HepG2 (cell line): ENCODE results near the gene PRDX5. TPM values are rescaled to one million over a fixed set of nuclear protein-coding genes. Genes with fewer than 3 reads are reported as not detected.

Source experiments
- ARNT2 ChIP-seq: sonication (generic); formaldehyde crosslinking; IDR thresholded peaks from 2 replicates; pipeline ENCODE4 v1.8.0; 2022; ENCODE audit warnings: mild to moderate bottlenecking, low read depth, missing genetic modification reagents, moderate library complexity
- FOXJ3 ChIP-seq: sonication (generic); formaldehyde crosslinking; IDR thresholded peaks from 2 replicates; pipeline ENCODE4 v1.4.0; 2020; ENCODE audit warnings: missing genetic modification reagents, mild to moderate bottlenecking, borderline replicate concordance
- GABPB1 ChIP-seq: IDR thresholded peaks from 2 replicates; pipeline ENCODE4 v1.6.1; 2016; ENCODE audit warnings: mild to moderate bottlenecking, missing genetic modification reagents, moderate library complexity, missing compliant biosample characterization
- KAT2B ChIP-seq: fragments of 150-350 bp; IDR thresholded peaks from 2 replicates; pipeline ENCODE4 v1.6.1; 2014; ENCODE audit warnings: low read depth, low read length, borderline replicate concordance
- KMT2A ChIP-seq: sonication (generic); formaldehyde crosslinking; IDR thresholded peaks from 2 replicates; pipeline ENCODE4 v1.4.0; 2020; ENCODE audit warnings: missing genetic modification reagents
- MIER3 ChIP-seq: IDR thresholded peaks from 2 replicates; pipeline ENCODE4 v1.6.1; 2016; ENCODE audit warnings: missing compliant biosample characterization, borderline replicate concordance
- NCOA2 ChIP-seq: sonication (generic); formaldehyde crosslinking; IDR thresholded peaks from 2 replicates; pipeline ENCODE4 v1.8.0; 2022; ENCODE audit warnings: inconsistent platforms
- SAP130 ChIP-seq: IDR thresholded peaks from 2 replicates; pipeline ENCODE4 v1.6.1; 2016; ENCODE audit warnings: low read depth
- SMC3 ChIP-seq: IDR thresholded peaks from 2 replicates; pipeline ENCODE4 v1.6.1; 2011; ENCODE audit warnings: low read length, improper control_type of control experiment
- ZBTB7B ChIP-seq: sonication (generic); formaldehyde crosslinking; IDR thresholded peaks from 2 replicates; pipeline ENCODE4 v1.4.0; 2020; ENCODE audit warnings: missing genetic modification reagents
- ZNF225 ChIP-seq: sonication (generic); formaldehyde crosslinking; IDR thresholded peaks from 2 replicates; pipeline ENCODE4 v1.4.0; 2020; ENCODE audit warnings: mild to moderate bottlenecking, missing genetic modification reagents
- ZNF501 ChIP-seq: sonication (generic); formaldehyde crosslinking; IDR thresholded peaks from 2 replicates; pipeline ENCODE4 v1.5.1; 2020; ENCODE audit warnings: mild to moderate bottlenecking, moderate library complexity, missing genetic modification reagents
- ZNF556 ChIP-seq: sonication (generic); formaldehyde crosslinking; IDR thresholded peaks from 2 replicates; pipeline ENCODE4 v1.4.0; 2020; ENCODE audit warnings: mild to moderate bottlenecking, missing genetic modification reagents, borderline replicate concordance
- ZNF703 ChIP-seq: sonication (generic); formaldehyde crosslinking; IDR thresholded peaks from 2 replicates; pipeline ENCODE4 v1.5.1; 2020; ENCODE audit warnings: missing genetic modification reagents, mild to moderate bottlenecking, moderate library complexity, borderline replicate concordance
- ZNF776 ChIP-seq: sonication (generic); formaldehyde crosslinking; IDR thresholded peaks from 2 replicates; pipeline ENCODE4 v1.4.0; 2020; ENCODE audit warnings: mild to moderate bottlenecking, missing genetic modification reagents
- polyA plus RNA-seq, 8 experiments: library from polyadenylated mRNA; depleted of rRNA in 3 of 8; stranded (reverse) in 7 of 8; unstranded in 1 of 8; fragments of >200 nt; fragmentation: Illumina TruSeq in 4 of 8; extraction: Trizol in 4 of 8; gene quantifications; 2 replicates each; pipeline versions ENCODE4 v1.2.1 to v1.2.3, GENCODE V29; 2011 to 2016; ENCODE audit warnings: low read depth in 4 of 8, missing spikeins in 1 of 8, mixed read lengths in 1 of 8; ENCODE audit not compliant: insufficient read depth in 1 of 8
- total RNA-seq, 5 experiments: library from RNA; depleted of rRNA; stranded (reverse); fragments of >200 nt; fragmentation: Illumina TruSeq; extraction: Trizol; gene quantifications; 2 replicates each; pipeline ENCODE4 v1.2.3, GENCODE V29; 2016; ENCODE audit warnings: low read depth in 1 of 5
- TF ChIP-seq, protein P1 (sequence below): sonication (generic); formaldehyde crosslinking; IDR thresholded peaks from 2 replicates; pipeline ENCODE4 v1.4.0; 2020; ENCODE audit warnings: missing genetic modification reagents
- TF ChIP-seq, protein P2 (sequence below): sonication (generic); formaldehyde crosslinking; IDR thresholded peaks from 2 replicates; pipeline ENCODE4 v1.5.0; 2020; ENCODE audit warnings: mild to moderate bottlenecking, missing genetic modification reagents
- TF ChIP-seq, protein P3 (sequence below): sonication (generic); formaldehyde crosslinking; IDR thresholded peaks from 2 replicates; pipeline ENCODE4 v1.4.0; 2020; ENCODE audit warnings: missing genetic modification reagents, mild to moderate bottlenecking, borderline replicate concordance

Gene PRDX5
- total and polyA plus RNA-seq, 2 of the 13 experiments (the other 11 are each of a cell fraction or from before 2014, with no cell fraction given) = 215 to 311 TPM

DNA sequence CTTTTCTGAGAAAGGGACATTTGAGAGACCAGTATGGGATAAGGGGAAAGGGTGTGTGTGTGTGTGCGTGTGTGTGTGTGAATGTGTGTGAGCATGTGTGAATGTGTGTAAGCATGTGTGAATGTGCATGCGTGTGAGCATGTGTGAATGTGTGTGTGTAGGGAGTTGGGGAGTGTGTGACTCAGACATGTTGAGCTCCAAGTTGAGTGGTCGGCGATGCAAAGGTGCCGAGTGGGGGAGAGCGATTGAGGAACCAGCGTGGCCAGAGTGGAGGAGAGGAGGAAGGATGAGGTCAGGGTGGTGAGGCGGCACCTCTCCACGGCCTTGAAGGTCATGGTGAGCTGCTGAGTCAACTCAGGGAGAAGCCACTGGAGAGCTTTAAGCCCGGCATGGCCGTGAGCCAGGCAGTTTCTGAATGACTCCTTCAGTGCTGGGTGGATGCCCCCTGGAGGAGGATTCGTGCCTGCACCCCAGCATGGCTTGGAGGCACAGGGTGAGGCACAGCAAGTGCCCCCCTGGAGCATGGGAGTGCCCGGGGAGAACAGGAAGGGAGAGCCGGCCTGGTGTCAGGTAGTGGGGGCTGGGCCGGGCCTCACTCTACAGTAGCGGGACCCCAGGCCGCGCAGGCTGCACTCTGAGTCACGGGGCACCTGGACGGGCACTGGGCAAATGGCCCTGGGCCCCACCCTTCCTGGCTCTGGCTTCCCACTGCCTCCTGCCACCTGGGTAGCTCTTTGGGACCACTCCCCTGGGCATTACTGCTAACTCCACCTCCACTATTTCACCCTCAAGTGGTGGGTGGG, 13.8 kb downstream of the PRDX5 start (continued):
- TF ChIP-seq, protein P1, sequence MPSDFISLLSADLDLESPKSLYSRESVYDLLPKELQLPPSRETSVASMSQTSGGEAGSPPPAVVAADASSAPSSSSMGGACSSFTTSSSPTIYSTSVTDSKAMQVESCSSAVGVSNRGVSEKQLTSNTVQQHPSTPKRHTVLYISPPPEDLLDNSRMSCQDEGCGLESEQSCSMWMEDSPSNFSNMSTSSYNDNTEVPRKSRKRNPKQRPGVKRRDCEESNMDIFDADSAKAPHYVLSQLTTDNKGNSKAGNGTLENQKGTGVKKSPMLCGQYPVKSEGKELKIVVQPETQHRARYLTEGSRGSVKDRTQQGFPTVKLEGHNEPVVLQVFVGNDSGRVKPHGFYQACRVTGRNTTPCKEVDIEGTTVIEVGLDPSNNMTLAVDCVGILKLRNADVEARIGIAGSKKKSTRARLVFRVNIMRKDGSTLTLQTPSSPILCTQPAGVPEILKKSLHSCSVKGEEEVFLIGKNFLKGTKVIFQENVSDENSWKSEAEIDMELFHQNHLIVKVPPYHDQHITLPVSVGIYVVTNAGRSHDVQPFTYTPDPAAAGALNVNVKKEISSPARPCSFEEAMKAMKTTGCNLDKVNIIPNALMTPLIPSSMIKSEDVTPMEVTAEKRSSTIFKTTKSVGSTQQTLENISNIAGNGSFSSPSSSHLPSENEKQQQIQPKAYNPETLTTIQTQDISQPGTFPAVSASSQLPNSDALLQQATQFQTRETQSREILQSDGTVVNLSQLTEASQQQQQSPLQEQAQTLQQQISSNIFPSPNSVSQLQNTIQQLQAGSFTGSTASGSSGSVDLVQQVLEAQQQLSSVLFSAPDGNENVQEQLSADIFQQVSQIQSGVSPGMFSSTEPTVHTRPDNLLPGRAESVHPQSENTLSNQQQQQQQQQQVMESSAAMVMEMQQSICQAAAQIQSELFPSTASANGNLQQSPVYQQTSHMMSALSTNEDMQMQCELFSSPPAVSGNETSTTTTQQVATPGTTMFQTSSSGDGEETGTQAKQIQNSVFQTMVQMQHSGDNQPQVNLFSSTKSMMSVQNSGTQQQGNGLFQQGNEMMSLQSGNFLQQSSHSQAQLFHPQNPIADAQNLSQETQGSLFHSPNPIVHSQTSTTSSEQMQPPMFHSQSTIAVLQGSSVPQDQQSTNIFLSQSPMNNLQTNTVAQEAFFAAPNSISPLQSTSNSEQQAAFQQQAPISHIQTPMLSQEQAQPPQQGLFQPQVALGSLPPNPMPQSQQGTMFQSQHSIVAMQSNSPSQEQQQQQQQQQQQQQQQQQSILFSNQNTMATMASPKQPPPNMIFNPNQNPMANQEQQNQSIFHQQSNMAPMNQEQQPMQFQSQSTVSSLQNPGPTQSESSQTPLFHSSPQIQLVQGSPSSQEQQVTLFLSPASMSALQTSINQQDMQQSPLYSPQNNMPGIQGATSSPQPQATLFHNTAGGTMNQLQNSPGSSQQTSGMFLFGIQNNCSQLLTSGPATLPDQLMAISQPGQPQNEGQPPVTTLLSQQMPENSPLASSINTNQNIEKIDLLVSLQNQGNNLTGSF (CRISPR knock-in tag) = no peak
- no peak for TF ChIP-seq KAT2B
- TF ChIP-seq ARNT2 (CRISPR knock-in tag) = no peak
- TF ChIP-seq, protein P2, sequence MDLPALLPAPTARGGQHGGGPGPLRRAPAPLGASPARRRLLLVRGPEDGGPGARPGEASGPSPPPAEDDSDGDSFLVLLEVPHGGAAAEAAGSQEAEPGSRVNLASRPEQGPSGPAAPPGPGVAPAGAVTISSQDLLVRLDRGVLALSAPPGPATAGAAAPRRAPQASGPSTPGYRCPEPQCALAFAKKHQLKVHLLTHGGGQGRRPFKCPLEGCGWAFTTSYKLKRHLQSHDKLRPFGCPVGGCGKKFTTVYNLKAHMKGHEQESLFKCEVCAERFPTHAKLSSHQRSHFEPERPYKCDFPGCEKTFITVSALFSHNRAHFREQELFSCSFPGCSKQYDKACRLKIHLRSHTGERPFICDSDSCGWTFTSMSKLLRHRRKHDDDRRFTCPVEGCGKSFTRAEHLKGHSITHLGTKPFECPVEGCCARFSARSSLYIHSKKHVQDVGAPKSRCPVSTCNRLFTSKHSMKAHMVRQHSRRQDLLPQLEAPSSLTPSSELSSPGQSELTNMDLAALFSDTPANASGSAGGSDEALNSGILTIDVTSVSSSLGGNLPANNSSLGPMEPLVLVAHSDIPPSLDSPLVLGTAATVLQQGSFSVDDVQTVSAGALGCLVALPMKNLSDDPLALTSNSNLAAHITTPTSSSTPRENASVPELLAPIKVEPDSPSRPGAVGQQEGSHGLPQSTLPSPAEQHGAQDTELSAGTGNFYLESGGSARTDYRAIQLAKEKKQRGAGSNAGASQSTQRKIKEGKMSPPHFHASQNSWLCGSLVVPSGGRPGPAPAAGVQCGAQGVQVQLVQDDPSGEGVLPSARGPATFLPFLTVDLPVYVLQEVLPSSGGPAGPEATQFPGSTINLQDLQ (CRISPR knock-in tag) = no peak
- TF ChIP-seq ZBTB7B (CRISPR knock-in tag) = 0 out of 2 replicates have a peak, but pooled peaks have one; percentile 58
- TF ChIP-seq, protein P3, sequence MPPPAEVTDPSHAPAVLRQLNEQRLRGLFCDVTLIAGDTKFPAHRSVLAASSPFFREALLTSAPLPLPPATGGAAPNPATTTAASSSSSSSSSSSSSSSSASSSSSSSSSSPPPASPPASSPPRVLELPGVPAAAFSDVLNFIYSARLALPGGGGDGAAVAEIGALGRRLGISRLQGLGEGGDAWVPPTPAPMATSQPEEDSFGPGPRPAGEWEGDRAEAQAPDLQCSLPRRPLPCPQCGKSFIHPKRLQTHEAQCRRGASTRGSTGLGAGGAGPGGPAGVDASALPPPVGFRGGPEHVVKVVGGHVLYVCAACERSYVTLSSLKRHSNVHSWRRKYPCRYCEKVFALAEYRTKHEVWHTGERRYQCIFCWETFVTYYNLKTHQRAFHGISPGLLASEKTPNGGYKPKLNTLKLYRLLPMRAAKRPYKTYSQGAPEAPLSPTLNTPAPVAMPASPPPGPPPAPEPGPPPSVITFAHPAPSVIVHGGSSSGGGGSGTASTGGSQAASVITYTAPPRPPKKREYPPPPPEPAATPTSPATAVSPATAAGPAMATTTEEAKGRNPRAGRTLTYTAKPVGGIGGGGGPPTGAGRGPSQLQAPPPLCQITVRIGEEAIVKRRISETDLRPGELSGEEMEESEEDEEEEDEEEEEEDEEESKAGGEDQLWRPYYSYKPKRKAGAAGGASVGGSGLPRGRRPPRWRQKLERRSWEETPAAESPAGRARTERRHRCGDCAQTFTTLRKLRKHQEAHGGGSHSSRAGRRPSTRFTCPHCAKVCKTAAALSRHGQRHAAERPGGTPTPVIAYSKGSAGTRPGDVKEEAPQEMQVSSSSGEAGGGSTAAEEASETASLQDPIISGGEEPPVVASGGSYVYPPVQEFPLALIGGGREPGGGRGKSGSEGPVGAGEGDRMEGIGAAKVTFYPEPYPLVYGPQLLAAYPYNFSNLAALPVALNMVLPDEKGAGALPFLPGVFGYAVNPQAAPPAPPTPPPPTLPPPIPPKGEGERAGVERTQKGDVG (CRISPR knock-in tag) = no peak
- no peak for TF ChIP-seq MIER3 (CRISPR knock-in tag)
- TF ChIP-seq FOXJ3 (CRISPR knock-in tag) = no peak
- TF ChIP-seq GABPB1 (CRISPR knock-in tag) = peak; percentile 40; the same call in 1 of the 2 replicates
- TF ChIP-seq ZNF225 (CRISPR knock-in tag) = 0 out of 2 replicates have a peak, but pooled peaks have one; percentile 49
- TF ChIP-seq ZNF556 (CRISPR knock-in tag) = peak; percentile 42; the same call in 1 of the 2 replicates
- TF ChIP-seq NCOA2 = 0 out of 2 replicates have a peak, but pooled peaks have one; percentile 16
- no peak for TF ChIP-seq KMT2A (CRISPR knock-in tag)
- TF ChIP-seq ZNF501 (CRISPR knock-in tag) = peak; percentile 37; the same call in 1 of the 2 replicates
- TF ChIP-seq ZNF776 (CRISPR knock-in tag) = no peak
- TF ChIP-seq SMC3 = peak; percentile 50
- peak; percentile 45; the same call in 1 of the 2 replicates for TF ChIP-seq SAP130 (CRISPR knock-in tag)
- TF ChIP-seq ZNF703 (CRISPR knock-in tag) = no peak
